Suprapubic skin (tissue), 4 donors: ENCODE measurements around the gene STRIP2. TPM values are rescaled to one million over a fixed set of nuclear protein-coding genes. Genes with fewer than 3 reads are reported as not detected.
"Not testable (repeated sequence)": the region's sequence is repeated elsewhere in the genome, so short reads cannot be mapped to it uniquely, and the experiment has no call there.

Source experiments
- DNase-seq, 2 donors: peaks; one replicate each; pipeline ENCODE4 v3.0.0-alpha.2; 2019; ENCODE audit warnings: low spot score in 2 of 2
- H3K27ac ChIP-seq: fragments of 200-600 bp; sonication (generic); one replicate; pipeline ENCODE4 v1.5.1; 2019
- H3K27me3 ChIP-seq: fragments of 200-600 bp; sonication (generic); one replicate; pipeline ENCODE4 v1.5.1; 2019
- H3K36me3 ChIP-seq: fragments of 200-600 bp; sonication (generic); one replicate; pipeline ENCODE4 v1.5.1; 2019
- H3K4me1 ChIP-seq: fragments of 200-600 bp; sonication (generic); one replicate; pipeline ENCODE4 v1.5.1; 2019
- H3K4me3 ChIP-seq: fragments of 200-600 bp; sonication (generic); one replicate; pipeline ENCODE4 v1.5.1; 2019; ENCODE audit warnings: mild to moderate bottlenecking
- H3K9me3 ChIP-seq: fragments of 200-600 bp; sonication (generic); one replicate; pipeline ENCODE4 v1.5.1; 2019
- CTCF ChIP-seq, 2 donors: fragments of 200-600 bp in 1 of 2; fragments of 450-650 bp in 1 of 2; sonication (generic) in 1 of 2; IDR thresholded peaks; one replicate each; pipeline ENCODE4 v1.5.1; 2016 to 2019; ENCODE audit warnings: antibody characterized with exemption in 2 of 2, mild to moderate bottlenecking in 1 of 2, moderate library complexity in 1 of 2
- EP300 ChIP-seq: sonication (generic); formaldehyde crosslinking; IDR thresholded peaks from one replicate; pipeline ENCODE4 v1.6.1; 2017; ENCODE audit warnings: antibody characterized with exemption
- POLR2A ChIP-seq, 2 donors: fragments of 450-650 bp; IDR thresholded peaks; one replicate each; pipeline ENCODE4 v1.6.1; 2017; ENCODE audit warnings: antibody characterized with exemption in 2 of 2, mild to moderate bottlenecking in 2 of 2, moderate library complexity in 2 of 2
- POLR2AphosphoS5 ChIP-seq, 3 donors: sonication (generic); formaldehyde crosslinking; IDR thresholded peaks; one replicate each; pipeline ENCODE4 v1.6.1; 2017; ENCODE audit warnings: antibody characterized with exemption in 3 of 3
- WGBS: methylation state at CpG from one replicate; pipeline ENCODE4 v1.1.5; 2018; 5-methylcytosine and 5-hydroxymethylcytosine counted together
- total RNA-seq, 4 donors: library from RNA; depleted of rRNA; stranded (reverse); fragments of >200 nt; gene quantifications; one replicate each; pipeline ENCODE4 v1.1.0, GENCODE V29; 2016

The STRIP2 gene
- total RNA-seq, 4 donors from 2014 or later = 0.23 to 1.6 (median 0.69) TPM

GRCh38 chr7:129405527-129405926 lies 28.7 kb upstream of the STRIP2 start:
- TF ChIP-seq CTCF (IDR thresholded peaks at IDR 0.05) (no peak), EP300 (no peak), POLR2AphosphoS5 (IDR thresholded peaks at IDR 0.05) (no peak), POLR2A (IDR thresholded peaks at IDR 0.05) (no peak)
- Histone ChIP-seq H3K4me3 (no peak overlapping the region), H3K4me1 (peaks cover 8% of the 10 kb centered on the region), H3K36me3 (peaks cover 68% of the 10 kb centered on the region), H3K27ac (no peak overlapping the region), H3K27me3 (no peaks in the 10 kb centered on the region), H3K9me3 (no peaks in the 10 kb centered on the region)
- no peak for DNase-seq

- DNase-seq, H3K27ac ChIP-seq, H3K27me3 ChIP-seq, H3K9me3 ChIP-seq, H3K4me1 ChIP-seq, H3K4me3 ChIP-seq: not testable (repeated sequence)
- H3K36me3 ChIP-seq = peaks cover 78% of the 10 kb centered on the region
- 94% methylated on average over 8 of the region's 8 CpGs for WGBS
Observed at GRCh38 chr7:129410238-129410637, 24.0 kb upstream of the STRIP2 start.

- 96% methylated on average over 4 of the region's 4 CpGs for WGBS
Observed at GRCh38 chr7:129412501-129412900, 21.7 kb upstream of the STRIP2 start.

GRCh38 chr7:129417073-129417472 lies 17.2 kb upstream of the STRIP2 start:
- TF ChIP-seq EP300 = no peak
- no peak for TF ChIP-seq POLR2AphosphoS5 (IDR thresholded peaks at IDR 0.05)
- TF ChIP-seq CTCF (IDR thresholded peaks at IDR 0.05) = no peak
- TF ChIP-seq POLR2A (IDR thresholded peaks at IDR 0.05) = no peak

More at GRCh38 chr7:129412501-129412900, 21.7 kb upstream of the STRIP2 start:
- no peak for DNase-seq
- Histone ChIP-seq H3K4me3 (no peak overlapping the region), H3K27ac (no peak overlapping the region), H3K9me3 (no peaks in the 10 kb centered on the region), H3K36me3 (peaks cover 74% of the 10 kb centered on the region), H3K27me3 (no peaks in the 10 kb centered on the region), H3K4me1 (no peaks in the 10 kb centered on the region)
- TF ChIP-seq EP300 = no peak
- TF ChIP-seq POLR2AphosphoS5 (IDR thresholded peaks at IDR 0.05) = no peak
- no peak for TF ChIP-seq POLR2A (IDR thresholded peaks at IDR 0.05)
- TF ChIP-seq CTCF (IDR thresholded peaks at IDR 0.05) = no peak

GRCh38 chr7:129421717-129422250 lies 12.4 kb upstream of the STRIP2 start:
- WGBS = 40% methylated on average over 2 of the region's 2 CpGs
- no peak for DNase-seq
- no peaks in the 10 kb centered on the region for H3K9me3 ChIP-seq
- no peaks in the 10 kb centered on the region for H3K4me1 ChIP-seq
- TF ChIP-seq POLR2A (IDR thresholded peaks at IDR 0.05) (no peak), EP300 (no peak), CTCF (IDR thresholded peaks at IDR 0.05) (no peak), POLR2AphosphoS5 (IDR thresholded peaks at IDR 0.05) (no peak)
- no peaks in the 10 kb centered on the region for H3K27me3 ChIP-seq
- peaks cover 37% of the 10 kb centered on the region for H3K36me3 ChIP-seq
- no peak overlapping the region for H3K4me3 ChIP-seq
- no peak overlapping the region for H3K27ac ChIP-seq

More at GRCh38 chr7:129417073-129417472, 17.2 kb upstream of the STRIP2 start:
- WGBS = 78% methylated on average over 5 of the region's 5 CpGs
- no peak overlapping the region for H3K27ac ChIP-seq
- no peaks in the 10 kb centered on the region for H3K9me3 ChIP-seq
- no peaks in the 10 kb centered on the region for H3K27me3 ChIP-seq
- no peak for DNase-seq
- H3K4me1 ChIP-seq = no peaks in the 10 kb centered on the region
- H3K4me3 ChIP-seq = no peak overlapping the region
- peaks cover 45% of the 10 kb centered on the region for H3K36me3 ChIP-seq

GRCh38 chr7:129422727-129423126 lies 11.5 kb upstream of the STRIP2 start:
- no peaks in the 10 kb centered on the region for H3K27me3 ChIP-seq
- no peak for DNase-seq
- H3K27ac ChIP-seq = no peak overlapping the region
- H3K4me3 ChIP-seq = no peak overlapping the region
- no peak for TF ChIP-seq POLR2AphosphoS5 (IDR thresholded peaks at IDR 0.05)
- TF ChIP-seq EP300 = no peak
- TF ChIP-seq POLR2A (IDR thresholded peaks at IDR 0.05) = no peak
- TF ChIP-seq CTCF (IDR thresholded peaks at IDR 0.05) = no peak
- no peaks in the 10 kb centered on the region for H3K4me1 ChIP-seq
- no peaks in the 10 kb centered on the region for H3K9me3 ChIP-seq
- 95% methylated on average over 4 of the region's 4 CpGs for WGBS
- peaks cover 40% of the 10 kb centered on the region for H3K36me3 ChIP-seq
